ENCODE results near the gene MYO7B. TPM values are rescaled to one million over a fixed set of nuclear protein-coding genes. Genes with fewer than 3 reads are reported as not detected.

Gene MYO7B
- total RNA-seq, 1 donor = under 0.01 TPM

GRCh38 chr2:127630864-127631540 is 95.5 kb downstream of the MYO7B start:
- Histone ChIP-seq H2AFZ (ENCODE audit: low read length) (no peak overlapping the region), H3K27ac (ENCODE audit: low read depth, low read length) (no peak overlapping the region), H4K20me1 (ENCODE audit: insufficient read depth, low read length) (no peaks in the 10 kb centered on the region), H3K4me2 (ENCODE audit: insufficient read depth, low read length) (no peak overlapping the region), H3K36me3 (ENCODE audit: insufficient read depth, low read length) (no peaks in the 10 kb centered on the region), H3K27me3 (ENCODE audit: insufficient read depth, low read length) (no peaks in the 10 kb centered on the region), H3K9me3 (ENCODE audit: low read depth, low read length) (no peaks in the 10 kb centered on the region), H3K79me2 (ENCODE audit: insufficient read depth, low read length) (no peaks in the 10 kb centered on the region), H3K4me1 (ENCODE audit: insufficient read depth, low read length) (no peaks in the 10 kb centered on the region), H3K4me3 (ENCODE audit: insufficient read depth, low read length) (no peak overlapping the region)
- DNase-seq (ENCODE audit: insufficient read length, low spot score, missing footprints) = peak; percentile 82
- no peak for TF ChIP-seq CTCF (IDR thresholded peaks at IDR 0.05; ENCODE audit: extremely low read depth, low read depth, low read length)

- no peak overlapping the region for H2AFZ ChIP-seq (ENCODE audit: low read length)
- TF ChIP-seq CTCF (IDR thresholded peaks at IDR 0.05; ENCODE audit: extremely low read depth, low read depth, low read length) = no peak
Measured at GRCh38 chr2:127631541-127631996, 96.1 kb downstream of the MYO7B start.

GRCh38 chr2:127631997-127632581 is 96.6 kb downstream of the MYO7B start:
- H3K27me3 ChIP-seq (ENCODE audit: insufficient read depth, low read length) = no peaks in the 10 kb centered on the region
- no peaks in the 10 kb centered on the region for H3K79me2 ChIP-seq (ENCODE audit: insufficient read depth, low read length)
- peaks cover under 1% of the 10 kb centered on the region for H3K4me1 ChIP-seq (ENCODE audit: insufficient read depth, low read length)
- no peak for TF ChIP-seq CTCF (IDR thresholded peaks at IDR 0.05; ENCODE audit: extremely low read depth, low read depth, low read length)
- no peaks in the 10 kb centered on the region for H4K20me1 ChIP-seq (ENCODE audit: insufficient read depth, low read length)
- H3K36me3 ChIP-seq (ENCODE audit: insufficient read depth, low read length) = no peaks in the 10 kb centered on the region
- no peak overlapping the region for H3K27ac ChIP-seq (ENCODE audit: low read depth, low read length)
- no peak overlapping the region for H3K4me3 ChIP-seq (ENCODE audit: insufficient read depth, low read length)
- no peak overlapping the region for H3K4me2 ChIP-seq (ENCODE audit: insufficient read depth, low read length)
- DNase-seq (ENCODE audit: insufficient read length, low spot score, missing footprints) = peak; percentile 78
- H2AFZ ChIP-seq (ENCODE audit: low read length) = no peak overlapping the region
- H3K9me3 ChIP-seq (ENCODE audit: low read depth, low read length) = no peaks in the 10 kb centered on the region

More at GRCh38 chr2:127631541-127631996, 96.1 kb downstream of the MYO7B start:
- Histone ChIP-seq H4K20me1 (ENCODE audit: insufficient read depth, low read length) (no peaks in the 10 kb centered on the region), H3K4me2 (ENCODE audit: insufficient read depth, low read length) (no peak overlapping the region), H3K27me3 (ENCODE audit: insufficient read depth, low read length) (no peaks in the 10 kb centered on the region), H3K79me2 (ENCODE audit: insufficient read depth, low read length) (no peaks in the 10 kb centered on the region), H3K4me3 (ENCODE audit: insufficient read depth, low read length) (no peak overlapping the region), H3K36me3 (ENCODE audit: insufficient read depth, low read length) (no peaks in the 10 kb centered on the region), H3K9me3 (ENCODE audit: low read depth, low read length) (no peaks in the 10 kb centered on the region), H3K4me1 (ENCODE audit: insufficient read depth, low read length) (no peaks in the 10 kb centered on the region), H3K27ac (ENCODE audit: low read depth, low read length) (no peak overlapping the region)
- DNase-seq (ENCODE audit: insufficient read length, low spot score, missing footprints) = peak; percentile 78
